ENCODE data around the gene PDE6H.

GRCh38 chr12:14993117-14993516 is 20.3 kb downstream of the PDE6H start:
- no peak for TF ChIP-seq CTCF (conservative IDR thresholded peaks at IDR 0.05; ENCODE audit: low read depth, low read length)
- TF ChIP-seq EZH2 (IDR thresholded peaks at IDR 0.05; ENCODE audit: borderline replicate concordance, low read depth, low read length, poor library complexity, severe bottlenecking): no peak

Data from A673 (cell line).